HepG2 (cell line): ENCODE data around the gene SECISBP2L. TPM values are rescaled to one million over a fixed set of nuclear protein-coding genes. Genes with fewer than 3 reads are reported as not detected.

Experiments
- ATAC-seq: fragments of 200-7000 bp; cut with Tn5 transposase; 3 replicates; pipeline ENCODE4 v1.9.1; 2020; ENCODE audit warnings: mild to moderate bottlenecking, moderate library complexity
- BruUV-seq: library from RNA; stranded (reverse); fragments of 400-500 nt; replicated peaks from 2 replicates; lab custom pipeline; 2021; lab: Mats Ljungman, UMichigan
- CTCF ChIA-PET: fragments of 300-600 bp; formaldehyde crosslinking; extraction: SDS; loops from one replicate; lab custom pipeline; 2021; ENCODE audit warnings: low total read pairs, inconsistent platforms, low intra/inter-chr PET ratio; lab: Yijun Ruan, JAX
- POLR2A ChIA-PET: fragments of 350-600 bp; sonication (Branson Sonifier 250); formaldehyde crosslinking; loops from one replicate; lab custom pipeline; 2020; ENCODE audit warnings: antibody characterized with exemption, inconsistent platforms; lab: Yijun Ruan, JAX
- DNase-seq: peaks from one replicate; pipeline ENCODE4 v3.0.0-alpha.2; 2015; ENCODE audit warnings: low spot score
- FAIRE-seq: peaks from 3 replicates; lab custom pipeline; 2011; peaks lifted over from hg19 to GRCh38; lab: Jason Lieb, UNC
- H2AFZ ChIP-seq: one replicate; pipeline ENCODE4 v1.6.1; 2011; ENCODE audit warnings: low read length, inconsistent platforms
- H3K27ac ChIP-seq: fragments of 300-600 bp; 3 replicates; pipeline ENCODE4 v1.8.0; 2011; ENCODE audit warnings: mixed run types, mild to moderate bottlenecking, mixed read lengths, low read length, inconsistent platforms; ENCODE audit not compliant: insufficient read depth; ENCODE audit errors: extremely low read length
- H3K27me3 ChIP-seq, 2 experiments: fragments of 200-600 bp in 1 of 2; 2 replicates in 1 of 2; 3 replicates in 1 of 2; pipeline versions ENCODE4 v1.6.0 to v1.8.0; 2011; ENCODE audit warnings: low read length in 2 of 2, mild to moderate bottlenecking in 2 of 2, moderate library complexity in 2 of 2, inconsistent platforms in 1 of 2; ENCODE audit not compliant: insufficient read depth in 2 of 2, control insufficient read depth in 1 of 2
- H3K36me3 ChIP-seq, 2 experiments: fragments of 200-600 bp in 1 of 2; replicated peaks in 1 of 2; 2 replicates in 1 of 2; 3 replicates in 1 of 2; pipeline versions ENCODE4 v1.5.1 to v1.8.0; 2011; ENCODE audit warnings: low read length in 2 of 2, inconsistent platforms in 1 of 2; ENCODE audit not compliant: insufficient read depth in 2 of 2, control insufficient read depth in 1 of 2
- H3K4me1 ChIP-seq: 2 replicates; pipeline ENCODE4 v1.5.1; 2012; ENCODE audit warnings: low read length, inconsistent platforms; ENCODE audit not compliant: insufficient read depth
- H3K4me2 ChIP-seq: 2 replicates; pipeline ENCODE4 v1.6.0; 2011; ENCODE audit warnings: low read depth, low read length, inconsistent platforms
- H3K4me3 ChIP-seq, 3 experiments: fragments of 200-600 bp in 1 of 3; sonication (generic), shearing (Covaris generic) in 1 of 3; replicated peaks in 1 of 3; 2 replicates each; pipeline ENCODE4 v1.5.1; 2011 to 2016; ENCODE audit warnings: low read length in 3 of 3, inconsistent platforms in 2 of 3, low read depth in 2 of 3, mild to moderate bottlenecking in 2 of 3, control low read depth in 1 of 3, mixed read lengths in 1 of 3; ENCODE audit not compliant: insufficient read depth in 1 of 3
- H3K79me2 ChIP-seq: one replicate; pipeline ENCODE4 v1.6.1; 2011; ENCODE audit warnings: low read length, inconsistent platforms; ENCODE audit not compliant: insufficient read depth
- H3K9ac ChIP-seq: 2 replicates; pipeline ENCODE4 v1.6.0; 2011; ENCODE audit warnings: mild to moderate bottlenecking, low read depth, low read length, inconsistent platforms; ENCODE audit not compliant: insufficient read depth
- H3K9me3 ChIP-seq: 2 replicates; pipeline ENCODE4 v1.5.1; 2012; ENCODE audit warnings: mild to moderate bottlenecking, low read length
- H4K20me1 ChIP-seq: 2 replicates; pipeline ENCODE4 v1.6.0; 2011; ENCODE audit warnings: inconsistent platforms, mild to moderate bottlenecking, low read length, moderate library complexity; ENCODE audit not compliant: insufficient read depth
- HIVEP1 ChIP-seq: sonication (generic); formaldehyde crosslinking; IDR thresholded peaks from 2 replicates; pipeline ENCODE4 v1.4.0; 2020; ENCODE audit warnings: mild to moderate bottlenecking, missing genetic modification reagents
- HNRNPH1 ChIP-seq: fragments of 200-400 bp; formaldehyde crosslinking; optimal IDR thresholded peaks from 2 replicates; pipeline ENCODE3; 2017; ENCODE audit warnings: mild to moderate bottlenecking, low read depth, low read length
- IKZF4 ChIP-seq: sonication (generic); formaldehyde crosslinking; IDR thresholded peaks from 2 replicates; pipeline ENCODE4 v1.5.1; 2020; ENCODE audit warnings: borderline replicate concordance, mild to moderate bottlenecking, low read depth, missing genetic modification reagents; ENCODE audit errors: not compliant biosample characterization
- NAIF1 ChIP-seq: sonication (generic); formaldehyde crosslinking; IDR thresholded peaks from 2 replicates; pipeline ENCODE4 v1.5.0; 2020; ENCODE audit warnings: mild to moderate bottlenecking, missing genetic modification reagents, borderline replicate concordance
- RARA ChIP-seq: IDR thresholded peaks from 2 replicates; pipeline ENCODE4 v1.6.1; 2016; ENCODE audit warnings: missing genetic modification reagents, missing compliant biosample characterization
- SOX5 ChIP-seq: IDR thresholded peaks from 2 replicates; pipeline ENCODE4 v1.6.1; 2016; ENCODE audit warnings: borderline replicate concordance
- ZKSCAN1 ChIP-seq: fragments of 150-350 bp; IDR thresholded peaks from 2 replicates; pipeline ENCODE4 v1.6.1; 2014; ENCODE audit warnings: low read length
- ZNF264 ChIP-seq: sonication (generic); formaldehyde crosslinking; IDR thresholded peaks from 2 replicates; pipeline ENCODE4 v1.4.0; 2020; ENCODE audit warnings: missing genetic modification reagents
- ZNF773 ChIP-seq: sonication (generic); formaldehyde crosslinking; IDR thresholded peaks from 2 replicates; pipeline ENCODE4 v1.4.0; 2020; ENCODE audit warnings: missing genetic modification reagents, borderline replicate concordance
- ZNF776 ChIP-seq: sonication (generic); formaldehyde crosslinking; IDR thresholded peaks from 2 replicates; pipeline ENCODE4 v1.4.0; 2020; ENCODE audit warnings: mild to moderate bottlenecking, missing genetic modification reagents
- WGBS: methylation state at CpG from one replicate; pipeline ENCODE4 v1.1.6; 2017; ENCODE audit warnings: low lambda C conversion rate; 5-methylcytosine and 5-hydroxymethylcytosine counted together
- in situ Hi-C: cut with HindIII; loops from 2 replicates; pipeline ENCODE4 v1.10.0; 2017; ENCODE audit warnings: low pct_unique_long_range_greater_than_20kb; ENCODE audit not compliant: extremely low pct_ligation_motif_present
- intact Hi-C: fragments of 100-400 bp; cut with micrococcal nuclease; formaldehyde crosslinking; loops from one replicate; pipeline ENCODE4 v1.10.0; 2022; ENCODE audit not compliant: unreplicated experiment
- polyA plus RNA-seq, 8 experiments: library from polyadenylated mRNA; depleted of rRNA in 3 of 8; stranded (reverse) in 7 of 8; unstranded in 1 of 8; fragments of >200 nt; fragmentation: Illumina TruSeq in 4 of 8; extraction: Trizol in 4 of 8; gene quantifications; 2 replicates each; pipeline versions ENCODE4 v1.2.1 to v1.2.3, GENCODE V29; 2011 to 2016; ENCODE audit warnings: low read depth in 4 of 8, missing spikeins in 1 of 8, mixed read lengths in 1 of 8; ENCODE audit not compliant: insufficient read depth in 1 of 8
- total RNA-seq, 5 experiments: library from RNA; depleted of rRNA; stranded (reverse); fragments of >200 nt; fragmentation: Illumina TruSeq; extraction: Trizol; gene quantifications; 2 replicates each; pipeline ENCODE4 v1.2.3, GENCODE V29; 2016; ENCODE audit warnings: low read depth in 1 of 5
- TF ChIP-seq, protein P1 (sequence below): IDR thresholded peaks from 2 replicates; pipeline ENCODE4 v1.6.1; 2016; ENCODE audit warnings: low read depth
- TF ChIP-seq, protein P2 (sequence below): sonication (generic); formaldehyde crosslinking; IDR thresholded peaks from 2 replicates; pipeline ENCODE4 v1.5.0; 2020; ENCODE audit warnings: mild to moderate bottlenecking, missing genetic modification reagents

The SECISBP2L gene
- total and polyA plus RNA-seq, 2 of the 13 experiments (the other 11 are each of a cell fraction or from before 2014, with no cell fraction given), result 13.9 to 15.6 TPM

DNA sequence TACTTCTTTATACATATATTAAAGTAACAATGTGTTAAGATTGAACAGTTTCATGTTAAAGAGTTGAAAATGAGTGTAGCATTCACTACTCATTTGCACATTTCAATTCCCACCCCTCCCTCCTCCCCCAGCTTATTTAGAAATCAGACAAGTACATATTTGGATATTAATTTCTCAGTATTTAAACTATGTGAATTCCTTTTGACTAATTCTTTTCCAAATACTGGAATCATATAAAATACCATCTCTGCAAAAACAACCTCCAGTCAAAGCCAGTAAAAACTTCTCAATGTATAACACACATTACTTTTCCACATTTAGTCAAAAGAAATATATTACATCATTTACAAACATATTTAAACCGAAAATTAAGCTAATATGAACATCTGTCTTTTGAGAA, 57.1 kb downstream of the SECISBP2L start:
- H3K9ac ChIP-seq, result no peak overlapping the region
- H3K27me3 ChIP-seq, result no peaks in the 10 kb centered on the region
- WGBS, result 84% methylated on average over 1 of the region's 1 CpG
- DNase-seq (no peak), ATAC-seq (no peak)
- H3K4me2 ChIP-seq, result no peak overlapping the region
- H3K4me1 ChIP-seq, result no peaks in the 10 kb centered on the region
- in situ Hi-C loops, result no loop called here
- H3K9me3 ChIP-seq, result no peaks in the 10 kb centered on the region
- peaks cover 3 to 19% of the 10 kb centered on the region in 2 experiments; a peak in 3 of 5 replicates for H3K36me3 ChIP-seq
- no peaks in the 10 kb centered on the region for H4K20me1 ChIP-seq
- H3K79me2 ChIP-seq, result no peaks in the 10 kb centered on the region
- TF ChIP-seq ZNF264 (no peak), IKZF4 (CRISPR knock-in tag) (no peak), HIVEP1 (no peak), ZKSCAN1 (no peak), RARA (CRISPR knock-in tag) (no peak), NAIF1 (CRISPR knock-in tag) (no peak), SOX5 (CRISPR knock-in tag) (no peak), ZNF773 (CRISPR knock-in tag) (no peak), ZNF776 (CRISPR knock-in tag) (no peak), HNRNPH1 (no peak)
- TF ChIP-seq, protein P1, sequence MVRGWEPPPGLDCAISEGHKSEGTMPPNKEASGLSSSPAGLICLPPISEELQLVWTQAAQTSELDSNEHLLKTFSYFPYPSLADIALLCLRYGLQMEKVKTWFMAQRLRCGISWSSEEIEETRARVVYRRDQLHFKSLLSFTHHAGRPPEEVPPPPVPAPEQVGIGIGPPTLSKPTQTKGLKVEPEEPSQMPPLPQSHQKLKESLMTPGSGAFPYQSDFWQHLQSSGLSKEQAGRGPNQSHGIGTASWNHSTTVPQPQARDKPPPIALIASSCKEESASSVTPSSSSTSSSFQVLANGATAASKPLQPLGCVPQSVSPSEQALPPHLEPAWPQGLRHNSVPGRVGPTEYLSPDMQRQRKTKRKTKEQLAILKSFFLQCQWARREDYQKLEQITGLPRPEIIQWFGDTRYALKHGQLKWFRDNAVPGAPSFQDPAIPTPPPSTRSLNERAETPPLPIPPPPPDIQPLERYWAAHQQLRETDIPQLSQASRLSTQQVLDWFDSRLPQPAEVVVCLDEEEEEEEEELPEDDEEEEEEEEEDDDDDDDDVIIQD, result no peak
- TF ChIP-seq, protein P2, sequence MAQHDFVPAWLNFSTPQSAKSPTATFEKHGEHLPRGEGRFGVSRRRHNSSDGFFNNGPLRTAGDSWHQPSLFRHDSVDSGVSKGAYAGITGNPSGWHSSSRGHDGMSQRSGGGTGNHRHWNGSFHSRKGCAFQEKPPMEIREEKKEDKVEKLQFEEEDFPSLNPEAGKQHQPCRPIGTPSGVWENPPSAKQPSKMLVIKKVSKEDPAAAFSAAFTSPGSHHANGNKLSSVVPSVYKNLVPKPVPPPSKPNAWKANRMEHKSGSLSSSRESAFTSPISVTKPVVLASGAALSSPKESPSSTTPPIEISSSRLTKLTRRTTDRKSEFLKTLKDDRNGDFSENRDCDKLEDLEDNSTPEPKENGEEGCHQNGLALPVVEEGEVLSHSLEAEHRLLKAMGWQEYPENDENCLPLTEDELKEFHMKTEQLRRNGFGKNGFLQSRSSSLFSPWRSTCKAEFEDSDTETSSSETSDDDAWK (CRISPR knock-in tag), result no peak
- TF ChIP-seq, all 625 proteins: peak for 0
- no peak for FAIRE-seq
- no TSS peak for BruUV-seq
- H3K27ac ChIP-seq, result no peak overlapping the region
- intact Hi-C loops, result no loop called here
- H2AFZ ChIP-seq, result no peak overlapping the region
- ChIA-PET POLR2A (no interaction called here), CTCF (no interaction called here)
- H3K4me3 ChIP-seq, result no peak overlapping the region
